Cerebellar cortex (tissue), 1 donor: ENCODE results near the gene IFIT3.
A peak's percentile ranks its signal among the peaks of the same experiment; 100 is the strongest.
"Not testable (repeated sequence)": the region's sequence is repeated elsewhere in the genome, so short reads cannot be mapped to it uniquely, and the experiment has no call there.

ENCODE experiments used
- DNase-seq: peaks from one replicate; pipeline ENCODE4 v3.0.0-alpha.2; 2015; ENCODE audit warnings: low spot score

IFIT3 gene

GRCh38 chr10:89336241-89336640, 8.4 kb downstream of the IFIT3 start:
- DNase-seq: no peak

GRCh38 chr10:89337484-89337883, 9.7 kb downstream of the IFIT3 start:
- DNase-seq: no peak

- no peak for DNase-seq
Measured at GRCh38 chr10:89338713-89339112, 10.9 kb downstream of the IFIT3 start.

- peak; percentile 22 for DNase-seq
Measured at GRCh38 chr10:89339875-89340274, 12.1 kb downstream of the IFIT3 start.

GRCh38 chr10:89341649-89342048, 13.9 kb downstream of the IFIT3 start:
- peak; percentile 35 for DNase-seq

- peak; percentile 99 for DNase-seq
Measured at GRCh38 chr10:89342206-89342958, 14.6 kb downstream of the IFIT3 start.

GRCh38 chr10:89343089-89343767, 15.4 kb downstream of the IFIT3 start:
- DNase-seq: no peak

- no peak for DNase-seq
Measured at GRCh38 chr10:89344156-89344555, 16.4 kb downstream of the IFIT3 start.

- no peak for DNase-seq
Measured at GRCh38 chr10:89345367-89346000, 17.7 kb downstream of the IFIT3 start.

GRCh38 chr10:89346405-89347254, 18.8 kb downstream of the IFIT3 start:
- DNase-seq: no peak

- DNase-seq: no peak
Measured at GRCh38 chr10:89347701-89348457, 20.1 kb downstream of the IFIT3 start.

- DNase-seq: no peak
Measured at GRCh38 chr10:89348481-89348880, 20.7 kb downstream of the IFIT3 start.

GRCh38 chr10:89348975-89349374, 21.2 kb downstream of the IFIT3 start:
- DNase-seq: no peak

GRCh38 chr10:89350631-89351315, 23.0 kb downstream of the IFIT3 start:
- DNase-seq: not testable (repeated sequence)

GRCh38 chr10:89351412-89351779, 23.6 kb downstream of the IFIT3 start:
- DNase-seq: no peak

GRCh38 chr10:89351780-89352597, 24.2 kb downstream of the IFIT3 start:
- no peak for DNase-seq

GRCh38 chr10:89352802-89353201, 25.0 kb downstream of the IFIT3 start:
- no peak for DNase-seq

GRCh38 chr10:89355394-89355931, 27.7 kb downstream of the IFIT3 start:
- DNase-seq: no peak

GRCh38 chr10:89357096-89357495, 29.3 kb downstream of the IFIT3 start:
- no peak for DNase-seq

- DNase-seq: no peak
Measured at GRCh38 chr10:89357975-89358374, 30.2 kb downstream of the IFIT3 start.
